HG03521 (cell line): ENCODE data around the gene CBR3.

ENCODE experiments used
- ATAC-seq: cut with Tn5 transposase; IDR thresholded peaks from one replicate; pipeline ENCODE4 v1.9.1; 2021; ENCODE audit warnings: mild to moderate bottlenecking, moderate library complexity; ENCODE audit not compliant: unreplicated experiment

The CBR3 gene

DNA sequence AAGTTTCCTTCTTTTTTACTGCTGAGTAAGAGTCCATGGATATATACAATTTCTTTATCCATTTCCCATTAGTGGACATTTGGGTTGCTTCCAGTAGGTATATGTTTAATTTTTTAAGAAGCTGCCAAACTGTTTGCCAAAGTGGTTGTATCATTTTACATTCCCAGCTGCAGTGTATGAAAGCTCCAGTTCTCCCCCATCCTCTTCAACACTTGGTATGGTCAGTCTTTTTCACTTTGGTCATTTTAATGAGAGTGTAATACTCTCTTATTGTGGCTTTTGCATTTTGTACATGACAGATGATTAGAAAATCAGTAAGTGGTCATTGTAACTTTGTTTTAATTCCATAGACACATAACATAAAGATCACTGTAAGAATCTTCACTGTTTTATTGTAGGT is 44.3 kb downstream of the CBR3 start:
- no peak for ATAC-seq

DNA sequence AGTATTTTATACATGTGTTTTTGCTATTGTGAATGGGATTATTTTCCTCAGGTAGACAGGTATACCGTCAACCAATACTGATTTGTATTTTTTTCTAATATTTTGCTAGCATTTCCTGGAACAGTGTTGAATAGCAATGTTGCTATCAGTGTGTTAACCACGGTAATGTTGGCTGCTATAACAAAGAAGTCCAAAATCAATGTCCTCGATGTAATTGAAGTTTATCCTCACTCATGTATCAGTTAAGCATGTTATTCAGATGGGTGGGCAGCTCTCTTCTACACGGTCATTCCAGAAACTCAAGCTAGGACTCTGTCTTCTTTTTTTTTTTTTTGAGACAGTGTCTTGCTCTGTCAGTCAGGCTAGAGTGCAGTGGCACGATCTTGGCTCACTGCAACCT is 46.1 kb downstream of the CBR3 start:
- no peak for ATAC-seq

DNA sequence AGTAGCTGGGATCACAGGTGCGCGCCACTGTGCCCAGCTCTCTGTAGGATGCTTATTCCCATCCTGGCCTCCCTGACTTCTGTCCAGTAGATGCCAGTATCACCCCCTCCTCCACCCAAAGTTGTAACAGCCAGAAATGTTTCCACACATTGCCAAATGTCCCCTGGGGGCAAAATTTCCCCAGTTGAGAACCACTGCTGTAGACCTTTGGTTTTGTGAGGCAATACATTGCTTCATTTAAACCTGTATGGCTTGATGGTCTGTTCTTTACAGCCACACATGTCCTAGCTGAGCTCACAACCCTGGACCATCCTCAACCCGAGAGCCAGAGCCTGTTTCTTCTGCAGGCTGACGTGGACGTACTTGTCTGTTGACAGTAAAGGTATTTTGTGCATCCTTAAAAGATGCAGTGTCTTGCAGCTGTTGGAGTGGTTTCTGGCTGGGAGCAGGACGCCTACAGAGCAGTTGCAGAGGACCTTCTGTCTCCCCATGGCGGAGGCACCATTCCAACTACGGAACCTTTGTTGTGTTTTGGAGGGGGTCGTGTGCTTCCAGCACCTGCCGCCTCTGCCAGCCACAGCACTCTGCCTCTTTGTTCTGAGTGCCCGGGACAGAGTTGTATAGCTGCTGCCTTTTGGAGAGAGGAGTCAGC is 48.4 kb downstream of the CBR3 start:
- no peak for ATAC-seq

DNA sequence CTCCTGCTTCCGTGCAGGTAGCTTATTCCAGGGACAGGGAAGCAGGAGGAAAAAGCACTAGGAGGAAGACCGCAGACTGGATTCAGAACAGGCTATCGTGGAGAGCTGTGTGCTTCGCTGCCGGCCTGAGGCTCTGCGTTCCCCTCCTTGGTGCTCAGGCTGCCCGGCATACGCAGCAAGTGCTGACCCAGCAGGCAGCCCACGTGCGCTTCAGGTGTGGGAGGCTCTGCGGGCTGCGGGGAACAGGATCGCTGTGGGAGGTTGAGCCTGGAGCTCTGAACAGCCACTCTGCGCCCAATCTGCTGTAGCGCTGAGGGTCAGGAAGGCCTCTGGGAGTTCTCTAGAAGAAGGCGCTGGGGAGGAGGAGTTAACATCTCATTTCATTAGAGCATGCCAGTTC is 49.7 kb downstream of the CBR3 start:
- ATAC-seq: no peak

DNA sequence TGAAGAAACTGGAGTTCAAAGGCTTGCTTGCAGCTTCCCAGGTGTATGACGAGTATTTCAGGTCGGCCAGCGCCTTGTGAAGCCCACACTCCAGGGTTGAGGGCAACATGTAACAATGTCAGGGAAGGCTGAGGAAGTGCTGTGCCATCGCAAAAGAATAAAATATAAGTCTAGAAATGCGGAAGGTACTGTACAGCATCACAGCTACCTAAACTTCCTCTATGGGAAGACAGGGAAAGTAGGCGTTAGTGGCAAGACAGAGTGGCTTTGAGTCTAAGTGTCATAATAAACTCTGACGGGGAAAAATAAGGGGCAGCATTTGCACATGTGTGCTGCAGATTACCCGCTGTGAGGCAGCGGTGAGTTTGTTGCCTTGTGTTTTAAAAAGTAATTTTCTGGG is 50.6 kb downstream of the CBR3 start:
- no peak for ATAC-seq

DNA sequence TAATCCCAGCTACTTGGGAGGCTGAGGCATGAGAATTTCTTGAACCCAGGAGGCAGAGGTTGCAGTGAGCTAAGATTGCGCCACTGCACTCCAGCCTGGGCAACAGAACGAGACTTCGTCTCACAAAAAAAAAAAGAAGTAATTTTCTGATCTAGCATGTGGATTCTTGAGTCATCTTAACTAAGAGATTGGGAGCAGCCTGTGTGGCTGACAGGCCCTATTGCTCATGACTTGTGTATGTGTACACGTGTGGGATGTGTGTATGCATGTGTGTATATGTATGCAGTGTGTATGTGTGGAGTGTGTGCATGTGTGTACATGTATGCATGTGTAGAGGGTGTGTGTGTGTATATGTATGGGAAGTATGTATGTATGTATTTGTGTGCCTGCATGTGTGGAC is 51.2 kb downstream of the CBR3 start:
- no peak for ATAC-seq

DNA sequence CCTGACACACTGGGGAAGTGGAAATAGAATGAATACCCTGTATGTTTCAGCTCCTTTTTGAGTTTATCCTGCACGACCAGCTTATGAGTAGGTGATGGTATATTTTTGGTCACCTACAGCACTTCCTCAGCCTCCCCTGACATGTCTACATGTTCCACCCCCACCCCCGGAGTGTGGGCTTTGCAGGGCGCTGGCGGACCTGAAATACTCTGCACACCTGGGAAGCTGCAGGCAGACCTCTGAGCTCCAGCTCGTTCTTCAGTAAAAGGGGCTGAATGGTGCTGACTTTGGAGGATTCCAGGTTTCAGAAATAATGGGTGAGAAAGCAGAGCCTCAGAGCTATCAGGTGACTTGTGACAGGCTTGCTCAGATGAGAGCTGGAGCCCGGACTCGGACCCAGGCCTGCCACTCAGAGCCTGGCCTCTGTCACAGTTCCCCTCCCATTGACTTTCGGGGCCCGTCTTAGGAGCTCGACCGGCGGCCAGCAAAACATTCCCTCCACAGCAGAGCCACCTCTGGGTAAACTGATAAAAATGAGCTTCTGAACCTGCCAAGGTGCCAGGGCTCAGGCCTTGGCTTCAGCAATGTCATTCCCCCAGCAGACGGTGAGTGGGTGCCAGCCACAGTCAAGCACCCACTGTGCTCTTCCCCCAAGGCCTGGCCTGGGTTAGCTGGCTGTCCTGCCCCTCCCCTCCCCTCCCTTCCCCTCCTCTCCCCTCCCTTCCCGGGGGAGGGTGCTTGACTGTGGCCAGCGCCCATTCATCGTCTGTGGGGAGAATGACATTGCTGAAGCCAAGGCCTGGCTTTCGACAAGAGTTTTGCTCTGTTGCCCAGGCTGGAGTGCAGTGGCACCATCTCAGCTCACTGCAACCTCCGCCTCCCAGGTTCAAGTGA is 51.9 kb downstream of the CBR3 start:
- no peak for ATAC-seq

DNA sequence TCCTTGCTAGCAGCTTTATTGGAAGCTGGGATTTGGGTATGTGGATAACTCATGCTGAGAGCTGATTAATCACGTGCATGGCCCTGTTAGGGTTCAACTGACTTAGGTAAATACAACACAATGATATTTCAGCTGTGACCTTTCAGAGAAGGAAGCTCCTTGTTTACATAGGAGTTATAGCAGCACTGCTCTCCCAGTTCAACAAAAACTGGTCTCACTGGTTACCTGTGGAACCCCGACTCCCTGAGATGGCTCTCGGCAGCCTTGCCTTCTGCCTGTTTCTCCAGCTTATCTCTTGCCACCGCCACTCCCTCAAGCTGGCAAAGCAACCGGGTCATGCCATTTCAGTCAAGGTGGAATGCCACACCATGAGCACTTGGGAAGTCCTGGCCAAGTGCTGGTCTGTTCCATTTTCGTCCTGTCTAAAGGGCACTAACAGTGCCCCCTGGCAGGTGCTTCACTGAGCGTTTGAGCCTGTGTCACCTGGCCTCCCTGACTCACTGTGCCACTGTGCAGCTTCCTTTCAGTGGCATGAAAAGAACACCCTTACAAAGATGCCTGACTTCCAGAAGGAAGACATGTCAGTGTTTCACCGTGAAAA is 53.3 kb downstream of the CBR3 start:
- no peak for ATAC-seq

DNA sequence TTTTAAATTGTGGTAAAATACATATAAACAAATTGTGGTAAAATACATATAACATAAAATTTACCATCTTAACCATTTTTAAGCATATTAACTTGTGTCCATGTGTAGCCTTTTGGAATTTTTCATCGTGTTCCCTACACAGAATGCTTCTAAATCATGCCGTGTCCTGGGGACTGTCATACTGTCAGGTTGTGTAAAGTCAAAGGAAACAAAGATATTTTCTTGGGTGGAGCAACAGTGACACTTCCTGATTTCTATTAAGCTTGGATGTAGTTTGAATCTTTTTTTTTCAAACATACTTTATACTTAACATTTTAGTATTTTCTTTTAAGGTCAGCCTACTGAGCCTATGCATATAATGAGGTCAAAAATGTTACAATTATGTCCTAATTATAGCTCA is 54.1 kb downstream of the CBR3 start:
- ATAC-seq: no peak

DNA sequence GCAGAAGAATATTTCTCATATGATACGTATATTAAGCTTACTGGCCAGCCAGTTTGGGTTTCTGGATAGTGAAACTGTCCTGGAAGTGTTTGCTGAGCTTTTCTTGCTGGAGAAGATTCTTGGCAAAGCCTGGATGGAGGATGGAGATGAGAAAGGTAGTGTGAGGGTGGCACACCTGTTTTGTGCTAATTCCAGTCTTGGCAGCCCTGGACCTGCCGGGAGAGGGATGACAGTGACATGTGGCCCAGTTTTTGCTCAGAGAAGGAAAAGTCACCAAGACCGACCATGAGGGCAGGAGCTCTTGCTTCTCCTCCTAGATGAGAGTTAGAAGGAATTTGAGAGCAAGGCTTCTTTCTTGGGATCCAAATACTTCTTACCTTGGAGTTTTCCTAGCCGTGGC is 55.9 kb downstream of the CBR3 start:
- ATAC-seq: no peak

DNA sequence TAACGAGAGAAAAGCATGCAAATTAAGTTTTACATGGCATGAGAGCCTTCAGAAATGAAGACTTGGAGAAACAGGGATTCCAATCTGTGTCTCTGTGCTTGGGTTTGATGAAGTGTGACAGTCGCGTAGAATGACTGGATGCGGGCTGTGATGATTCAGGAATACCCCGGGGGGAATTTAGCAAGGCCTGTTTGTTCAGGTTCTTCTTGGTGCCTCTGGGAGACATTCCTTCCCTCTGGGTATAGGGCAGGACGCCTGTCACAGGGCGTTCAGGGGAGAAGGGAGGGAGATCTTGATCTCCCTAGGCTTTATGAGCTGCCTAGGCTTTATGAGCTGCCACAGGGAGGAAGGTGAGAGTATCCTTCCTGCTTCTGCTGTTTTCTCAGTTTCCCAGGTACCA is 58.3 kb downstream of the CBR3 start:
- no peak for ATAC-seq

DNA sequence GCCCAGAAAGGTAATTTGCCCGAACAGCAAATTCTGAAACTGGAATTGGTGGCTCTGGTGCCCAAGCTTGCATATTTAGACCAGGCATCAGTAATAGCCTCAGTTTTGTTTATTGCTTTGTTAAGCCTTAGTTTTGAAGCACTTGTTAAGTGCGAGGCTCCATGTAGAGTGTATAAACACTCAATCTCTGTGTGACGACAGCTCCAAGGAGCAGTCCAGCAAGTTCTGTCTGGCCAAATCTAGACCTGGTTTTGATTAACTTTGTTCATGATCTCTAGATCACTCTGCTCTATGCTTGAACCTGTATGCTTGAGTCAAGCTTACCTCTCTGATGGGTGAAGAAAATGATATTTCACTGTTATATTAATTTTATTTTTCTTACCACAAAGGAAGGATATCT is 59.1 kb downstream of the CBR3 start:
- no peak for ATAC-seq

DNA sequence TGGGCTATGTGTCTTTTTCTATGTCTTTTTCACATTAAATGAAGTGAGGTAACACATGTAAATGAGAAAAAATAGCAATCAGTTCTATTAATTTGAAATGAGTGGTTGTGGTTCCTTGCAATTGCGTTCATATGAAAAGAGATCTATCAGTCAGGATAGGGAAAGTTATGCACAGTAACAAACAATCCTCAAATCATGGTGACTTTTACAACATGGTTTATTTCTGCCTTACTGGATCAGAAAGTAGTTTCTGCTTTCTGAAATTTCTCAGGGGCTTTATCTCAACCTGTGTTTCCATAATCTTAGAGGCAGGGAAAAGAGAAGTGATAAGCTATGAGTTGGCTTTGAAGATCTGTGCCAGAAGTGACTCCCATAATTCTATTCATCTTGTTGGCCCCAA is 60.7 kb downstream of the CBR3 start:
- ATAC-seq: no peak
